NCI-H2171 treated with DMSO at 0.1 percent for 48 hours (cell line): ENCODE results near the gene GPR61.

Experiments used
- DNase-seq: peaks from one replicate; lab custom pipeline; 2025; lab: John Stamatoyannopoulos, UW

The GPR61 gene, protein sequence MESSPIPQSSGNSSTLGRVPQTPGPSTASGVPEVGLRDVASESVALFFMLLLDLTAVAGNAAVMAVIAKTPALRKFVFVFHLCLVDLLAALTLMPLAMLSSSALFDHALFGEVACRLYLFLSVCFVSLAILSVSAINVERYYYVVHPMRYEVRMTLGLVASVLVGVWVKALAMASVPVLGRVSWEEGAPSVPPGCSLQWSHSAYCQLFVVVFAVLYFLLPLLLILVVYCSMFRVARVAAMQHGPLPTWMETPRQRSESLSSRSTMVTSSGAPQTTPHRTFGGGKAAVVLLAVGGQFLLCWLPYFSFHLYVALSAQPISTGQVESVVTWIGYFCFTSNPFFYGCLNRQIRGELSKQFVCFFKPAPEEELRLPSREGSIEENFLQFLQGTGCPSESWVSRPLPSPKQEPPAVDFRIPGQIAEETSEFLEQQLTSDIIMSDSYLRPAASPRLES

DNA sequence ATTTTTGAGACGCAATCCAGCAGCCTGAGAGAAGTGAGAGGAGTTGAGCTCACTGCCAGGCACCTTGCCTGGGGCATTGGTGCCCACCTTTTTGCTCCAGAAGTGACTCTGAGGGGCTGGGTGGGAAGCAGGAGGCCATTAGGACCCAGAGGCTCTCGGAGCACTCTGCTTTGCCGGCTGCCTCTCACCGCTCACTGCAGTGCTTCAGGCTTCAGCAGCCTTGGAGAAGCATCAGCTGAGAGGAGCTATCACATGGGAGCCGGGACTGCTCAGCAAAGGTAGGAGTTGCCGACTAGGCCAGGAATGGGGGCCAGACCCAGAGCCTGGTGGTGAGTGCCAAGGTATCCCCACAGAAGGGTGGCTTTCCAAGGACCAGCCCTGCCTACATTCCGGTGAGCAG is at the start of gene GPR61:
GPR61 (plus strand) TSS at position 197 of the 400 bp plus-strand sequence. CDS start 3,151 bp downstream, outside the sequence.
- DNase-seq = no peak

DNA sequence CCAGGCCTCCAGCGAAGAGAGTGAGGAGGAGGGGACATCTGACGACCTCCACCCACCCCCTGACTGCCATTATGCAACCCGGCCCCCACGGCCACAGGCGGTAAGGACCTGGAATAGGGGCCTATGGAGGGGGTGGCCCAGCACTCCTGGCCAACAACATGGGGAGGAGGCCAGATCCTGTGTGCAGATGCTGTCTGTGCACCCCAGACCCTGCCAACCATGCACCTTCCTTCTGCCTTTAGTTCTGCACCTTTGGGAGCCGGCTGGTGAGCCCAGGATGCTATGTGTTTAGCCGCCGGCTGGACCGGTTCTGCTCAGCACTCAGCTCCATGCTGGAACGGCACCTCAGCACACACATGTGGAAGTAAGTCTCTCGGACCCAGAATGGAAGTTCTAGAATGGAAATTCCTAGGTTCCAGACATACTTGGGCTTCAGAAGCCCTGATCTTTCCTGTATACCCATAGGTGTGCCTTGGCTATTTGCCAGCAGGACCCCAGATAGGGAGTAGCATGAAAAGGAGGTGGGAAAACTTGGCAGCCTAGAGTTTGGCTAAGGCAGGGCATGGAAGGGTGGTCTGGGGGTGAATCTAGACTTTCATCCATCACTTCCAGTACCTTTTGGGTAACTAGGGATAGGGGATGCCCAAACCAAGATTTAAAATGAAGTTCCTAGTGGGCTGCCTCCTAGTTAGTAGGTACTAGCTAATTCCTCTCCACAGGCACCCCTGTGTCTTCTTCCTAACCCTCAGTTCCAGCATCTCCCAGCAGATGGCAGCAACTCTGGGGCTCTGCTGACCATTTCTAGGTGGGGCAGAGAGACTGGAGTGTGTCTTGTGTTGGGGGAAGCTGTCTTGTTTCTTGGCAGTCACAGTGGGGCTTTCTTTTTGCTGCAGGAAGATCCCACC is 49.4 kb upstream of the GPR61 start:
- peak; percentile 68 for DNase-seq

DNA sequence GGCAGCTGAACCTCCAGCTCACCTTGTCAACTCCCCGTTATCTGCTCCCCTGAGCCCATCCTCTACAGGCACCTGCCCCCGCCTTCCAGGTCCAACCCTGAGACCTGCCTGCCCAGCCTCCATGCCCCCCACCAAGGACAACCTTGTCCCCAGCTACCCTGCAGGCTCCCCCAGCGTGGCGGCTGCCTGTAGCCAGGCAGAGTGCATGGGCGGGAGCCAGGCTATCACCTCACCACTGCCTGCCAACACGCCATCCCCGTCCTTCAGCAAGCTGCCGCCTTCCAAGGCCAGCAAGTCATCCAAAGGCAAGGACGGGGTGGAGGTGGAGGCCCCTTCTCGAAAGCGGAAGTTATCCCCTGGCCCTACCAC is 48.8 kb upstream of the GPR61 start:
- DNase-seq = no peak

DNA sequence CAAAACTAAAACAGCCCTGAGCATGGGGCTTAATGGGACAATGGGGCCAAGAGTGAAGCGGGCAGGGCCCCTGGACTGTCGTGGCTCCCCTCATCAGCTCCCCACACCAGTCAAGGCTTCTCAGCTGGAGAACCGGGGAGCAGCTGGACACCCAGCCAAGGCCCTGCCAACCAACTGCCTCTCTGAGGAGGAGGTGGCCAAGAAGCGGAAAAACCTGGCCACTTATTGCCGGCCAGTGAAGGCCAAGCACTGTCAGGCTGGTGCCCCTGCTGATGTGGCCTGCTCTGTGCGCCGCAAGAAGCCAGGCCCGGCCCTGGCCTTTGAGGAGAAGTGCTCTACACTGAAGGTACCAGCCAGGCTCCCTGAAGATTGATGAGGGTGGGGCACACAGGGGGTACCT is 48.3 kb upstream of the GPR61 start:
- DNase-seq = no peak

DNA sequence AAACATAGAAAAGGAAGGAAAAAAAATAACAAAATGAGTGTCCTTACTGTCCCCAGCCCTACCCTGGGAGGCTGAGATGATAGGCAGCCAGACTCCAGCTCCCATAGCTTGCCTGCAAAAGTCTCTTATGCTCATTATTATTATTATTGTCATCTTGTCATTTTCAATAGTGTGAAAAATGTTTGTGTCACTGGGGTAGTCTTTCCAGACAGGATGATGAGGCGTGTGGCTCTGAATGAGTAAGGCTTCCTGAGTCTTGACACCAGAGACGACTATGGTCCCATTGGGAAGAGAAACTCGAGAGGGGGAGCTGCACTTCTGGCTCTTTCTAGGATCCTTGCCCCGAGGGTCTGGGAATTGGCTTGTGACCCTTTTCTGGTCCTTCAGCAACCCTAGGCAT is 46.9 kb upstream of the GPR61 start:
- DNase-seq = no peak

DNA sequence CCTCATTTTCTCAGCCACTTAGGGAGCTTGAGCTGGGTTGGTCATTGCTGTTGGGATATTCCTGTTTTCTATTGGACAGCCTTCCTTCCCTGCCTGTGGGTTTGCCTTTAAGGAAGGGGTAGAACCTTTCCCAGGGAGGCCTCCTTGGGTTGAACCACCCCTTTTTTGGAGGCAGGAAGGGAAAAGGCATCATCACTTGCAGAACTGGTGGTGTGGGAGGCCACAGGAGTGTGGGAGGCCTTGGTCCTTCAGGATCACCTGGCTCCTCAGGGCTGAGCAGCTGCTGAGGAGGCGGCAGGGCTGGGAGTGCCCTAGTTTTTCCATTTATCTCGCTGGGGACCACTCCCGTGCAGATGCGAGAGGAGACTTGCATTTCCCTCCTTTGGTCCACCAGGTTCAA is 46.4 kb upstream of the GPR61 start:
- no peak for DNase-seq

DNA sequence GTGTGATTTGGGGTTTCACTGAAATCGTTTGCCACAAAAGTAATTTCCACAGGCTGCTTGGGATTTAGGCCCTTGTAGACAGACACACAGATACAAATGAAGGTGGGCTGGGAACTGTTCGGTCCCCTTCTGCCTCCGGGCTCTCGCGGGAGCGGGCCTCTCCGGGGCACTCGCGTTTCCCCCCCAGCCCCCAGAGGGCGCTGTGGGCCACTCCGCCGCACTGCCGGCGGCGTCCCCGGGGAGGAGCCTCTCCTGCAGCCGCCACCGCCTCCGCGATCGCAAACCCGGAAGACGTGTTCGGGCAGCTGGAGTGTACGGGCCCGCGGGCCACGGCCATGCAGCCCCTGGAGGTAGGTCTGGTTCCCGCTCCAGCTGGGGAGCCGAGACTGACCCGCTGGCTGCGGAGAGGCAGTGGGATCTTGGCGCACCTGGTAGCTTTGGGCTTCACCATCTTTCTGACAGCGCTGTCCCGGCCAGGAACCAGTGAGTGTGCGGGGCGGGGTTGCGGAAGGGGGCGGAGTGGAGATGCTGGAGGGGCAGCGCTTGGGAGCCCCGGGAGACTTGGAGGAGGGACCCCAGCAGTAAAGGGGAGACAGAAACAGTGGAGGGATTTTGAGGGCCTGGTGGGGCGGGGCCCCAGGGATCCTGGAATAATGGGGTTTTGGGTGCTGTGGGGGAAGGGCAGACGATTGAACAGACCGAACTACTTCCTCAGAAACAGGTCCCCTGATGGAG is 45.7 kb upstream of the GPR61 start, which contains the start of gene CYB561D1:
CYB561D1 (plus strand) TSS at position 290 of the 735 bp plus-strand sequence; CDS start at position 336, 46 bp downstream.
- DNase-seq = peak; percentile 82

GRCh38 chr1:109495738-109496137 is 43.9 kb upstream of the GPR61 start:
- DNase-seq = no peak

DNA sequence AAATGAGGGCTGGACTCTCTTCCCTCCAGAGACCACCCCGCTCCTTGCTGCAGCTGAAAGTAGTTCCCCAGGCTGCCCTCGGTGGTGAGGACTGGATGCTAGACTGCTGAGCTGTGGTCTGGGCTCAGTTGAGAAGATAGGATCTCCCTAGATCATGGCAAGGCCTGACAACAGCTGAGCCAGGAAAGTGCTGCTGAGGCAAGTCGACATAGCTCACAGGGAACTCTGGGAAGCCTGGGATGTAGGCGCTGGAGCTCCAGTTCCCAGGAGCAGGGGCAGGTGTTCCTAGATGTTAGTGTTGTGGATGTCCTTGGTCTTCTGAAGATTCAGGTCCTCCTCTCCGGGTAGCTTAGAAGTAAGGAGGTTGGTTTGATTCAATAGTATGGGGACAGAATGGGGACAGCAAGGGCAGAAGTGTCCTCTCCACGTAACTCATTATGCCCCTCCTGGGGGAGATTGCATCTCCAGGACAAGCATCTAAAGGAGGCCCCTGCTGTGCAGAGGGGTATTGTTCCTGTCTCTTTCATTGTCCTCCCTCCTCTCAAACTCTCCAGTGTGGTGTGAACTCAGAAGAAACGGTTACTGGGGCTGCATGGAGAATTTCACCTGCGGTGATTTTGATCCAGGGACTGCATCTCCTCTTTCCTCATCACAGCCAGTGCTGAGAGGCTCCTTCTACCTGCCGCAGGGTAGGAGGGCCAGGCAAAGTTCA is 42.1 kb upstream of the GPR61 start:
- DNase-seq = peak; percentile 28

DNA sequence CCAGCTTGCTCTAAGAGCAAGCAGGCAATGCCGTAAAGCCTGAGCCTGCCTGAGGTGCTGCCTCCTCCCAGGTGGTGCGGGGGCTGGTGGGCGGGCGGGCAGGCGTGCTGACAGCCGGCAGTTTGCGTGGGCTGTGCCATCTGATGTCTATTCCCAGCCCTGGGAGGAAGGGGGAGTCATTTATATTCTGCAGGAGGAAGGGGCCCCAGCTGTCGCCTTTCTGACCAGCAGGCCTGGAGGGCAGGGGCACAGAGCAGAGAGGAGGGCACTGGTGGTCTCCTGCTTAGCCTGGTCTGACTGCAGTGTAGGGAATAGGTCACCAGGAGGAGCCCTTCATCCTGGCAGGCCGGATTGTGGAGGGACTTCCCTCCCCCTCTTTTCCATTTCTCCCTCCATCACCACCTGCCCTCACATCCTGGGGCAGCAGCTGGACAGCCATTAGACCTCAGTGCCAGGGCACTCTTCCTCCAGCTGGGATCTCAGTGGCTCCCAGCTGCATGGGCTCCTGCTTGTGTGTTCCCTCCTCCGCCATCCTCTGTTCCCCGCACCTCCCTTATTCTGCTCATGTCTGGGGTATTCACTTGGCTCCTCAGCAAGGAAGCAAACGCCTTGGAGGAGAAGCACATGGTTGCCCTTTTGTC is 41.4 kb upstream of the GPR61 start:
- DNase-seq = peak; percentile 91

GRCh38 chr1:109499081-109499480 is 40.6 kb upstream of the GPR61 start:
- DNase-seq = no peak

DNA sequence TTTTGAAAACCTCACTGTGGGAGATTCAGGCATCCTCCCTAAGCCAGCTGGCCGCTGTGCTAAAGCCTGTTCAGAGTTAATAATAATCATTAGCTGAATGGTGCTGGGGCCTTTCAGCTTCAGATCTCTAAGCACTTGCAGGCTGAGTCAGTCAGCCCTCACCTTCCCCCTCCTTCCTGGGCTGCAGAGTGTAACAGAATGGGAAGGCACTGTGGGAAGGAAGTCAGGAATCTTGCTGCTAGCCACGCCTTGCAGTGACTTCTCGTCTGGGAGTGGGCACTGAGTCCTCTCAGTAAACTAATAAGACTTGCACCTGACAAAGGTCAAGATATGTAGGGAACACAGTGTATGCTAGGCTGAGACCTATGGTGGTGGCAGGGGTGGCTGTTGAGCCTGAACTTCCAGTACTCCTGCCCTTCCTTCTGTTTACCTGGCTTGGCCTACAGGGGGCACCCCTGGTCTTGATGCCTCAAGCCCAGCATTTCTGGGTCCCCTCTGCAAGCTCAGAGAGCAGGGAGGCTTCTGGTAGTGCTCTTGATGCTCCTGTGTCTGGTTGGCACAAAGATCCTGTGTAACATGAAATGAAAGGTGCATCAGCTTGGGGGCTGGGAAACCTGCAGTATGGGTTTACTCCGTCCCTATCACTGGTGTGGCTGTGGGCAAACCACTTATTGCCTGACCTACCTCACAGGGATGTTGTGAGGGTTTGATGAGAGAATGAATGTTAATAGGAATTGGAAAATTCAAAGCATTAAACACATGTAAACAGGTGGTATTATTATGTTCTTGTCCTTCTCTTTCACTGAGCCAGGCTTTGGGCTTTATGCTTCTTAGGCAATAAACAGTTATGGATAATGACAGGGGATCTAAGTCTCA is 39.8 kb upstream of the GPR61 start:
- peak; percentile 37 for DNase-seq

GRCh38 chr1:109500941-109501381 is 38.7 kb upstream of the GPR61 start:
- DNase-seq = no peak

DNA sequence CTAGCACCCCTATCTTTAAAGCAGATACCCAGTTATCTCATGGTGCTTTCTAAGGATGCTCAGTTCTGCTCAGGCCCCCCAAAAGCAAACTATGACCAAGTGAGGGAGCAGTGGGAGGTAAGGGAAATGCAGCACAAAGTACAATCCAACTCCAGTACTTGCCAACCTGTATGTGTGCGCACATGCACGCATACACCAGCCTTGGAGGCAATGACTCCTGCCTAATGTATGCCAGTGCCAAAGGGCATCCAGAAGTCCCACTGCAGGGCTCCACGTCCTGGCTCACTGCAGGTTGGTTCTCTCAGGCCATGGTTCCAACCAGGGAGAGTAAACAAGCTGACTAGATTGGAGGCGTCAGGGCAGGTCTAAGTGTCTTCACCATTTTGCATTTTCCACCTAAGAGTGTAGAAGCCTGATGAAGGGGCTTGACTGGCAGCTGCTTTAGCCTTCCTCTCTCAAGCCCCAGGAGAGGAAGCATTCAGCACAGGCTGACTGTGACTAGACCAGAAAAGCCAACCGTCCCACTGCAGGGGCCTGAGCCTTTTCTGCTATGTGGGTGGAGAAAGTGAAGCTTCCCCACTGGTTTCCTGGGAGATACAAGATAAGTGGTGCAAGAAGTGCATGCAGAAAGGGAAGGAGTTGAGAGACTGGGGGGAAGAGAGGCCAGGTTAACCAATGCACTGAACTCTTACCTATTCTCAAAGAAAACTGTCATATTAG is 37.9 kb upstream of the GPR61 start:
- DNase-seq = peak; percentile 8

DNA sequence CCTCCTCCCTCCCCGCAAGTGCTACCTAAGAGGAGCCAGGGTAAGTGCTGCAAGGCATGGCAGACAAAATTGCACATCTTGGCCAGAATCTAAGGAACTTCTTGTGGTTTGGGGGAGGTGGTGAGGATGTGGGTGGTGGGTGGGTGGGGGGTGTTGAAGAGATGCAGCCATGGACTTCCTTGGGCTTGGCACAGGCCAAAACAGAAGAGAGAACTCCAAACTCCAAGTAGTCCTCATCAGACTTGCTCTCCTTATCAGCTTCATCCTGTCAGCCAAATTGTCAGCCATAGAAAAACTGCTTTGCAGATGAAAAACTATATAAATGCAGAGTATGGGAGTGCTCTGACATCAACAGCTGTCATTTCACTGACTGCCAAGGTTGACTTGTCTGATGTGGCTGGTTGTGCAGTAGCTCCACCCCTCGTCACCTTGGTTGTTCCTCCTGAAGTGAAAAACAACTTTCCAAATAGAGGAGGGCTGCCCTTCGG is 37.3 kb upstream of the GPR61 start:
- peak; percentile 22 for DNase-seq

GRCh38 chr1:109503935-109504334 is 35.7 kb upstream of the GPR61 start:
- no peak for DNase-seq

DNA sequence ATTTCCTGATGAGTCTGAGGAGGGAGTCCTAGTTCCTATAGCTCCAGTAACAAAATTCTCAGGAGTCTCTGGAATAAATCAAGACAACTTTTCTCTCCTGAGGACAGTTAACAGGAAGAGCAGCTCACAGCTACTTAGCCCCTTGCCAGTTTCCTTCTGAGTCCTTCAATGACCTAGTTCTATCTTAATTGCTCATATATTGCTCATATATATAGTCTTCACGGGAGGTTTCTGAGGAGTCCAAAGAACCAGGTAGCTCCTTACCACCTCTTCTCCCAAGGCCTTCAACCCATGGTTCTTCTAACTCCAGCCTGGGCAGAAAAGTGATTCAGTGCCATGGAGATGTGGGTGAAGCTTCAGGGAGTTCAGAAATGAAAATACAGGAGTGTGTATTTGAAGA is 34.7 kb upstream of the GPR61 start:
- no peak for DNase-seq

GRCh38 chr1:109508001-109508872 is 31.4 kb upstream of the GPR61 start:
- no peak for DNase-seq
